HG03196 (cell line): ENCODE data around the gene THADA.

ENCODE experiments used
- ATAC-seq: cut with Tn5 transposase; IDR thresholded peaks from one replicate; pipeline ENCODE4 v1.9.1; 2021; ENCODE audit not compliant: unreplicated experiment

The THADA gene

GRCh38 chr2:43513216-43513615 is 82.6 kb downstream of the THADA start:
- peak; percentile 57 for ATAC-seq

- no peak for ATAC-seq
Observed at GRCh38 chr2:43511199-43511598, 84.6 kb downstream of the THADA start.

GRCh38 chr2:43509886-43510285 is 86.0 kb downstream of the THADA start:
- no peak for ATAC-seq

GRCh38 chr2:43508209-43508608 is 87.6 kb downstream of the THADA start:
- ATAC-seq, result no peak

GRCh38 chr2:43507137-43507536 is 88.7 kb downstream of the THADA start:
- no peak for ATAC-seq

DNA sequence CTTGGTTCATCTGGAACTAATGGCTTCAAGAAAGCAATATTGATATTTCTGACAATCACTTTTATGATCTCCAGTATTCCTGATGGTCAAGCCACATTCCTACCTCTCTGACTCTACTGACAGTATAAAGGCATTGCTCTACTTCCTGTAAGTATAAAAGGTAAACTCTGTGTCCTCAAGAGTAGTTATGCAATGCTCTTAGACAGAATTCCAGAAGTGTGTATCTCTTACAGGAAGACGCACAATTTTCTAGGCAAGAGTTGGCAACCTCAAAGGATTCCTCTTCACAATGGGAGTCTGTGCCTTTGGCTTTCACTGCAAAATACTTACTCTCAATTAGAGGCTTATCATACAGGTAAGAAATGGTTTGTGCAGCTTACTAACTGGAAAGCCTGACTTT is 100.1 kb downstream of the THADA start:
- ATAC-seq, result no peak

GRCh38 chr2:43493954-43494353 is 101.9 kb downstream of the THADA start:
- no peak for ATAC-seq

GRCh38 chr2:43491065-43491639 is 104.7 kb downstream of the THADA start:
- no peak for ATAC-seq

GRCh38 chr2:43490252-43490786 is 105.5 kb downstream of the THADA start:
- no peak for ATAC-seq

DNA sequence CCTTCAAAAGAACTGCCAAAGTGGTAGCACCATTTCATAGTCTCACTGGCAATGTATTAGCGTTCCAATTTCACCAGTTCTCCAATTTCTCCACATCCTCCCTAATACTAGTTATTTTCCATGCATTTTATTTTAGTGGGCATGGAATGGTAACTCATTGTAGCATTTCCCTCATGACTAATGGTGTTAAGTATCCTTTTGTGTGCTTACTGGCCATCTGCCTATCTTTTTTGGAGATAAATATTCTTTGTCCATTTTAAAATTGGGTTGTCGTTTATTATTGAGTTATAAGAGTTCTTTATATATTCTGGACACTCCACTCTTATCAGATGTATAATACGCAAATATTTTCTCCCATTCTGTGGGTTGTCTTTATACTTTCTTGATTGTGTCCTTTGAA is 107.1 kb downstream of the THADA start:
- ATAC-seq, result no peak

DNA sequence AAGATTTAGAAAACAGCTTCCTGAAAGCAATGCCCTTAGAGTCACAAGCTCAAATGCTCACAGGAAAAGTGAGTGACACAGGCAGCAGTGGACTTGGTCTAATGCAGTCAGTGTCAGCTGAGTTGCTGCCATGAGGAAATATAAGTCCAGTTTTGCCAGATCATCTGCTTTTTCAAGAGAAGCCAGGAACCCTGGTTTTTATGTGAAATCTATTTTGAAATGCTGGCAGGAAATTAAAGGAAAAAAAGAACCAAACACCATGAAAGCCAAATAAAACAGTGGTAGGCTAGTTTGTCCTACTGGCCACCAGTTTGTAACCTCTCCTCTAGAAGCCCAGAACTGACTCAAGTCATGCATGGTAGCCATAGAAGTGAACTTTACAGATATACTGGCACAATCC is 109.2 kb downstream of the THADA start:
- ATAC-seq, result no peak

GRCh38 chr2:43484323-43484930 is 111.4 kb downstream of the THADA start:
- ATAC-seq, result no peak

DNA sequence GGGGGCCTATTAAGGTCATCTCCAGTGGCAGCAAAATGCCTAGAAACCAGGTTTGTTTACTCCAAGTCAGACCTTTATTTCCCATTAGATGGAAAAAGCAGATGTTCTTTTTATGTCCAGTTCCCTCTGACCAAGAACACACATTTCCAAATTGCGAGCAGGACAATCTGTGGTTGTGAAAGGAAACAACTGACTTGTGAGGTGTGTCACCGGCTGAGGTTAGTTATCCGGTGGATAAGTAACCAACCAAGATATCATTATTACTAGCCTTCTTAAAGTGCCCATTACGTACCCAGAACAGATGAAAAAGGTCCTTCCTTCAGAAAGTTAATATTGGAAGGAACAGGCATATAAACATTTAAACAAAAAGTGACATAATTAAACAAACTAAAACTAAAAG is 112.9 kb downstream of the THADA start:
- ATAC-seq, result peak; percentile 63

DNA sequence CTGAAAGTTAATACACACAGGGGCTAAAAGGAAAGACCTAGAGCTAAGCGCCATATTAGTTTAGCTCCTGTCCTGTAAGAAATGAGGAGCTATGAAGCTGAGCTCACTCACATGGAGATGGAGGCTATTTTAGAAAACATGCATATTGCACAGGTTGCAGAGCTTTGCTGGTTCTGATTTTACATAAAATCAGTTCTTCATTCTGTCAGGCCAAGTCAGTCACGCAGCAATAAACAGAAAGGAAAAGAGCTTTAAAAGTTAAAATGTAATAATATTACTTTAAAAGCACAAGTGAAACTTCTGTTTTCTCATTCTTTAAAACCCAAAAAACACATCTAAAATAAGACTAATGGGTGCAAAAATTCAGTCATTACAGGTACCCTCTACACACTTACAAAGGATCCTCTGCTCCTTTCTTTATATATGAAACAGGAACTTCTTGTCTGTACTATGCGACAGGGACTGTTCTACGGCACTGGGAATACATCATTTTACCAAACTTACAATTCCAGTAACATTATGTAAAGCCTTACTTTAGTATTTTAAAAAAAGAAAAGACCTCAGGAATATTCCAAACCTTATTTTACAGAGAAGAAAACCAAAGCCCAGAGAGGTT is 113.8 kb downstream of the THADA start:
- ATAC-seq, result peak; percentile 39

DNA sequence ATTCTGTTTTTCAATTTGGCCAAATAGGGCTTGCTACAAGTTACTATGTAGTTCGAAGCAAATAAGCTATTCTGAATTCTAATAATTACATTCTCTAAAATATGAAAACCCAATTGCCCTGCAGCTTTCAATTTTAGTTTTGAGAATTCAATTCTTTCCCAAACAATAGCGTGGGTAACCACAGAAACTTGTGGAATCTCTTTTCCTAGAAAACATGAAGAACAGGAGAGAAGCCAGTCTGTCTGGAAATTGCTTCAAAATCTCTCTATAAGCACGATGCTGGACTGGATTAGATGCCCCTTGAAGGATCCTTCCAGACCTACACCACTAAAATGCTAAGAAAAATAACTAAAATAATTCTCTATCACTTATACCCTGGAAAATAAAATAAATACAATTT is 115.0 kb downstream of the THADA start:
- no peak for ATAC-seq

DNA sequence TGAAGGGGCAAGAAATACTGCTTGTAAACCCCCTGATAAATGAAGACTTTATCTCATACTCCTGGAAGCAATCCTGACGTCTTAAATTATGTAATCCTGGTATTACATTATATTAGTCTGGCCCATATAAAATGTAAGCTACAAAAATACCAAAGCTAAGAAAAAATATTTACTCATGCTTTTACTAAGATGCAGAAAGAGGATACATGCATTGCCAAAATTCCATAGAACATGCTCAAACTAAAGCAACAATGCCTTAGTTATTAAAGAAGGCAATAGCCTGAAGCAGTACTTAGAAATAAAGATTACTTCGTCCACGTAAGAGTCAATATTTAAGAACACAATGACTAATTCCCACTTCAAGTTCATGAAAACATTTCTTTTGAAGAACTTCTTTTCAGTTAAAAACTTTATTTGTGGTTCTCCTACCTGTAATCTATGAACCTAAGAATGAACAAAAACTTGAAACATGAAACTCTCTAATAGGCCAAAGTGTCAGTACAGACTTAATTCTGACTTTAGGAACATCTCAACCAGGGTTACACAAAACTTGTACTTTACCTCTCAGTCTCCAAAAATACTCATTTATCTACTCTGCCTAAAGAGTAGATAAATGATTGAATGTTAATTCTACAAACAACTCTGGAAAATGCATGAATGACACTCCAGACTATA is 117.3 kb downstream of the THADA start:
- no peak for ATAC-seq

DNA sequence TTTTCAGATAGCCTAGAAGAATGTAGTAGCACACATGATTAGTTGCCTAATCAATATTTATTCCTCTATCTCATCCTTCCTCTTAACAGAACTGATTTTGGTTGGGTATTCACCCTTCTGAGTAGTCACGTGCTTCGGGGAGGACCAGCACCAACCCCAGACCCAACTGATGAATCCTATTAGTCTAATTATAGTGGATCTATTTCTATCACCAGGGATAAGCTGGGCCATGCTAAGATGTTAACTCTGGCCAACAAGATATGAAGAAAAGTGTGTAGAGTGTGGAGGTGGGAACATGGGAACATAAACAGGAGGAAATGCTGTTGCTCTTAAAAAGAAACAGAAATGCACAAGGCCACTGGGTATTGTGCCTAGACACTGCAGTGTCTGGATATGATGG is 119.9 kb downstream of the THADA start:
- no peak for ATAC-seq

DNA sequence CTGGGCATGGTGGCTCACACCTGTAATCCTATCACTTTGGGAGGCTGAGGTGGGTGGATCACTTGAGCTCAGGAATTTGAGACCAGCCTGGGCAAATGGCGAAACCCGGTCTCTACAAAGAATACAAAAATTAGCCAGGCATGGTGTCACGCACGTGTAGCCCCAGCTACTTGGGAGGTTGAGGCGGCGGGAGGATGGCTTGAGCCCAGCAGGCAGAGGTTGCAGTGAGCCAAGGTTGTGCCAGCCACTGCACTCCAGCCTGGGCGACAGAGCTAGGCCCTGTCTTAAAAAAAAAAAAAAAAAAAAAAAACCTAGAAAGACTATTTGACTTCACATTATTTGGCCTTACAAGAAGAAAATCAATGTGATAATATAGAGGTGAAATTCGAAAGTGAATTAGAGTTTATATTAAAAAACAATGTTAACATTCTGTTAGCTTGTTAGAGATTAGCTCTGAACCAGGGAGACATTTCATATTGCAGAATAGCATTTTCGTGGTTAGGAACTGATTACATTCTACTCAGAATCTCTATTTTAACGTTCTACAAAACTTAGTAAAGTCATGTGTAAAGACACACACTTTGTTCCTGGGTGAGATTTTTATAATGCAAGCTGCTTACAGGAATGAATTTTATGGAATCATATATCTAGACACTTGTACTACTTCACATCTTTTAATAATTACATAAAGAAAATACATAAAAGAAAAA is 120.5 kb downstream of the THADA start:
- no peak for ATAC-seq

DNA sequence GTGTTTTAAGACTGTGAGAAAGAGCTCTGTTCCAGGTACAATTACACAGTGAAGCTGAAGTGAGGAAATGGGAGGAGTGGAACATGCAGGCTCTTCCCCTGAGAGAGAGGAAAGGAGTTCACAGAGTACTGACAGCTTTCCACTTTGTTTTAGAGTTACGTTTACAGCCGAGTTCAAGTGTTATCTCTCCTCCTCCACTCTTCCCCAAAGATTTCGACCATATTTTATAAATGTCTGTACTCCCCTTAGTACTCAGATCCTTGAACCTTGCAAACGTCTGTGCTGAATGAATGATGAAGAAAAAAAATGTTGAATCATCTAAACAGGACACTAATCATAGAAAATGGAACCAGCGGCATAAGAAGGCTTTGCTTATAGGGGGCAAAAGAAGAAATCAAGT is 121.6 kb downstream of the THADA start:
- ATAC-seq, result no peak

DNA sequence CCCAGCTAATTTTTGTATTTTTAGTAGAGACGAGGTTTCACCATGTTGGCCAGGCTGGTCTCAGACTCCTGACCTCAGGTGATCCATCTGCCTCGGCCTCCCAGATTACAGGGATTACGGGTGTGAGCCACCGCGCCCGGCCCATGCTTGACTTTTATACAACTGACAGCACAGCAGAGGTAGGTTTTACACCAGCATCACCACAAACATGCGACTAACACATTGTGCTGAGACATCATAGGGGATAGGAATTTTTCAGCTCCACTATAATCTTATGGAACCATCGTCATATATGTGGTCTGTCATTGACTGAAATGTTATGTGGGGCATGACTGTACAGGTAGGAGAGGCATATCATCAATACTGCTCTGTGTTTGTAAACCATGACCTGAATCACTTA is 122.1 kb downstream of the THADA start:
- ATAC-seq, result no peak

DNA sequence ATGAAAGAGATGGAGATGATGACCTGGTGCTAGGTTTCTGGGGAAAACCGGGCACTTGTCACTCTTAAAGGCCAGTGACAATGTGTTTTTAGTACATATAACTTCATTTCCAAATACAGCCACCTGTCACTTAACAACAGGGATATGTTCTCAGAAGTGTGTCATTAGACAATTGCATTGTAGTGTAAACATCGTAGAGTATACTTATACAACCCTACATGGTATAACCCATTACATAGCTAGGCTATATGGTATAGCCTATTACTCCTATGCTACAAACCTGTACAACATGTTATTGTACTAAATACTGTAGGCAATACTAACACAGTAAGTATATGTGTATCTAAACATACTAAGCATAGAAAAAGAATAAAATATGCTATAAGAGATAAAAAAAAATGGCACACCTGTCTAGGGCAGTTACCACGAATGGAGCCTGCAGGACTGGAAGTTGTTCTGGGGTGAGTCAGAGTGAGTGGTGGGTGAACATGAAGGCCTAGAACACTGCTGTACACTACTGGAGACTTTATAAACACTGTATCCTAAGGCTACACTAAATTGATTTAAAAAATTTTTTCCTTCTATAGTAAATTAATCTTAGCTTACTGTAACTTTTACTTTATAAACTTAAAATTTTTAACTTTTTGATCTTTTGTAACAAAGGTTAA is 123.2 kb downstream of the THADA start:
- no peak for ATAC-seq
